Activated naive CD4-positive, alpha-beta T cell treated with anti-CD3 and anti-CD28 coated beads, Interleukin-2, amount 10 ng/mL, durations not matched to agents 7 days and 5 days (primary cell): ENCODE data around the gene FFAR1.

Experiments used
- CTCF ChIA-PET: fragments of 350-600 bp; sonication (Branson Sonifier 250); formaldehyde crosslinking; loops from one replicate; lab custom pipeline; 2021; ENCODE audit warnings: antibody characterized with exemption; lab: Charles Lee
- DNase-seq: peaks from one replicate; pipeline ENCODE4 v3.0.0-alpha.2; 2020
- H3K27ac Mint-ChIP-seq: one replicate; pipeline ENCODE4 v1.8.0; 2021; ENCODE audit warnings: mild to moderate bottlenecking, moderate library complexity, mixed read lengths
- H3K27me3 Mint-ChIP-seq: one replicate; pipeline ENCODE4 v1.8.0; 2021; ENCODE audit warnings: mild to moderate bottlenecking, mixed read lengths
- H3K36me3 Mint-ChIP-seq: one replicate; pipeline ENCODE4 v1.8.0; 2021; ENCODE audit warnings: mixed read lengths
- H3K4me1 Mint-ChIP-seq: one replicate; pipeline ENCODE4 v1.8.0; 2021; ENCODE audit warnings: mixed read lengths
- H3K4me3 Mint-ChIP-seq: one replicate; pipeline ENCODE4 v1.8.0; 2021; ENCODE audit warnings: mild to moderate bottlenecking, moderate library complexity, mixed read lengths
- H3K9me3 Mint-ChIP-seq: one replicate; pipeline ENCODE4 v1.8.0; 2021; ENCODE audit warnings: mixed read lengths

FFAR1 gene

GRCh38 chr19:35309481-35310279 lies 38.0 kb upstream of the FFAR1 start:
- H3K4me1 Mint-ChIP-seq, result peaks cover 4% of the 10 kb centered on the region
- peaks cover 47% of the 10 kb centered on the region for H3K27me3 Mint-ChIP-seq
- H3K27ac Mint-ChIP-seq, result no peak overlapping the region
- no peak overlapping the region for H3K4me3 Mint-ChIP-seq
- DNase-seq, result no peak
- CTCF ChIA-PET, result no interaction called here
- no peaks in the 10 kb centered on the region for H3K36me3 Mint-ChIP-seq
- H3K9me3 Mint-ChIP-seq, result no peaks in the 10 kb centered on the region

DNA sequence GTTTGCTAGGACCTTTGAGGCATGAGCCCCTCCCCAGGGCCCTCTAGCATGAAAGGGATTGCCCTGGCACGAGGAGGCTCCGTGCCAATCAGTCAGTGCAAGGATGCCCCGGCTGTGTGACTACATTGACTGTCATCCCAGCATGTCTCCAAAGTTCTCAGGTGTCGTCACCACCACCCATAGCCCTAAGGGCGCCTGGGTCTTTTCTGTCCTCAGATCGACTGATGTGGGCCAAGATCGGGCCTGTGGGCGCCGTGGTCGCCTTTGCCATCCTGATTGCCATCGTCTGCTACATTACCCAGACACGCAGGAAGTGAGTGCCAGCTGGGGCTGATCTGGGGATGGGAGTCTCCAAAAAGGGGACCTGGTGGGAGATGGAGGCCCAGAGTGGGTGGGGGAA lies 37.4 kb upstream of the FFAR1 start:
- peaks cover 4% of the 10 kb centered on the region for H3K4me1 Mint-ChIP-seq
- no peak overlapping the region for H3K4me3 Mint-ChIP-seq
- CTCF ChIA-PET, result interaction anchor here (0.9 kb wide), 1 partner anchor 185 kb away, joined by 3 read pairs; no protein-coding TSS in a partner anchor
- no peaks in the 10 kb centered on the region for H3K36me3 Mint-ChIP-seq
- peak overlapping the region; percentile 65 for H3K27ac Mint-ChIP-seq
- H3K9me3 Mint-ChIP-seq, result no peaks in the 10 kb centered on the region
- peaks cover 43% of the 10 kb centered on the region for H3K27me3 Mint-ChIP-seq
- DNase-seq, result peak; percentile 27

DNA sequence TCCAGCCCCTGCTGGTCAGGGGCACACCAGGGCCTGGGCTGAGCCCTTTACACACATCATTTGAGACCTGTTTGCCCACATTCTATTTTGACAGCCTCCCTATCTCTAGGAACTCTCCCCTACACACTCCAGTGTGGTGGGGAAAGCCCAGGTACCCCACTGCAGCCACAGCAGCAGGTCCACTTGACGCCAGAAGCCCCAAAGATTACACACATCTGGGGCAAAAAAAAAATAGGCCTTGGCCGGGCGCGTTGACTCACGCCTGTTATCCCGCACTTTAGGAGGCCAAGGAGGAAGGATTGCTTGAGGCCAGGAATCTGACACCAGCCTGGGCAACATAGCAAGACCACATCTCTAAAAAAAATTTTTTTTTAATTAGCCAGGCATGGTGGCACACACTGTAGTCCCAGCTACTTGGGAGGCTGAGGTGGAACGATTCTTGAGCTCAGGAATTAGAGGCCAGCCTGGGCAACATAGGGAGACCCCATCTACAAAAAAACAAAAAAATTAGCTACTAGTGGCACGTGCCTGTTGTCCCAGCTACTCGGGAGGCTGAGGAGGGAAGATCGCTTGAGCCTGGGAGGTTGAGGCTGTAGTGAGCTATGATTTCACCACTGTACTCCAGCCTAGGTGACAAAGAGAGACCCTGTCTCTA lies 36.8 kb upstream of the FFAR1 start:
- Mint-ChIP-seq H3K9me3 (no peaks in the 10 kb centered on the region), H3K27ac (peak overlapping the region; percentile 65), H3K27me3 (peaks cover 47% of the 10 kb centered on the region), H3K4me3 (no peak overlapping the region), H3K36me3 (no peaks in the 10 kb centered on the region), H3K4me1 (peaks cover 4% of the 10 kb centered on the region)
- no peak for DNase-seq
- CTCF ChIA-PET, result interaction anchor here (0.9 kb wide), 1 partner anchor 184 kb away, joined by 3 read pairs; no protein-coding TSS in a partner anchor

DNA sequence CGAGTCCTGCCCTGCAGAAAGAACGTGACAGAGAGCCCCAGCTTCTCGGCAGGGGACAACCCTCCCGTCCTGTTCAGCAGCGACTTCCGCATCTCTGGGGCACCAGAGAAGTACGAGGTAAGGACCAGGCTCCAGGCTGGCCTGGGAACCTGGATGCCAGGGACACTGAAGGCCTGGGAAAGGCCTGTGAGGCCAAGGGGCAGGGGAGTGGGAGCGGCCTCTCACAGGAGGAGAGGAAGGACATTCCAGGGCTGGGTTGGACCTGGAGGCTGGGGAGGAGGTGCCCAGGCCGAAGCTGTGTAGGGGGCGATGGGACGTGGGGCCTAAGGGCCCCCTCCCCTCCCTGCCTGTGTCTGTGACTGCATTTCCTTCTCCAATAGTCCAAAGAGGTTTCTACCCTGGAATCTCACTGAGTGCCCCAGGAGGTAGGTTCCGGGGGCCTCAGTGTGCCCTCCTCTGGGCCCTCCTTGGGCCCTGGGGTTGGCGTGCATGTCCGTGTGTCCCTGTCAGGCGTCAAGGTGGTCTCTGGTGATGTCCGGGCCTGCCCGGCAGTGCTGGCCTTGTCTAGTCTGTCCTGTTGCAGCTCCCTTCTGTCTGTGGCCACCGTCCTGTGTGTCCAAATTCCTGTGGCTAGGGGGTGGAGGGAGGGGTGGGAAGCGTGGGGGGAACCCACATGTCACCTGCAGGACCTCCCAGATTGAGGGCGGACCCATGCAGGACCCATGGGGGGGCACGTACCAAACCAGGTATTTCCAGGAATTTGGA lies 35.6 kb upstream of the FFAR1 start:
- Mint-ChIP-seq H3K27me3 (peaks cover 47% of the 10 kb centered on the region), H3K36me3 (no peaks in the 10 kb centered on the region), H3K27ac (no peak overlapping the region), H3K4me1 (peaks cover 4% of the 10 kb centered on the region), H3K9me3 (no peaks in the 10 kb centered on the region), H3K4me3 (no peak overlapping the region)
- DNase-seq, result no peak
- CTCF ChIA-PET, result no interaction called here

DNA sequence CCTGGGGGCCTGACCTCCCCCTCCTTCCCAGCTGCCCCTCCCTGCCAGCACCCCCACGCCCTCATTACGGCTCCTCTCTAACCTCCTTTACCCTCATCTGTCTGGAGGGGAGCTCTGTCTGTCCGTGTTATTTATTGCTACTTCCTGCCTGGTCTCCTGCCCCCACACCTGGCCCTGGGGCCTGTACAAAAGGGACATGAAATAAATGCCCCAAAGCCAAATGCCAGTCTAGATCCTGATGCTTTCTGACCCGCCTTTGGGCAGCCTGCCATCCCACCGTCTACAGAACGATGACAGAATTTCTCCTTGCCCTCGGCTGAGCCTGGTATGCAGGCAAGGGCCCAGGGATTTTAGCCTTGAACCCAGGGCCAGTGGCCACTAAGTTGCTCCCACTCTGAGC lies 34.1 kb upstream of the FFAR1 start:
- no peaks in the 10 kb centered on the region for H3K9me3 Mint-ChIP-seq
- H3K27me3 Mint-ChIP-seq, result peaks cover 45% of the 10 kb centered on the region
- H3K27ac Mint-ChIP-seq, result no peak overlapping the region
- CTCF ChIA-PET, result no interaction called here
- no peak for DNase-seq
- no peaks in the 10 kb centered on the region for H3K36me3 Mint-ChIP-seq
- no peak overlapping the region for H3K4me3 Mint-ChIP-seq
- H3K4me1 Mint-ChIP-seq, result peaks cover 7% of the 10 kb centered on the region

GRCh38 chr19:35314031-35314430 lies 33.7 kb upstream of the FFAR1 start:
- Mint-ChIP-seq H3K4me3 (no peak overlapping the region), H3K27me3 (peaks cover 49% of the 10 kb centered on the region), H3K27ac (no peak overlapping the region), H3K4me1 (peaks cover 11% of the 10 kb centered on the region), H3K36me3 (no peaks in the 10 kb centered on the region), H3K9me3 (no peaks in the 10 kb centered on the region)
- DNase-seq, result no peak
- CTCF ChIA-PET, result no interaction called here

DNA sequence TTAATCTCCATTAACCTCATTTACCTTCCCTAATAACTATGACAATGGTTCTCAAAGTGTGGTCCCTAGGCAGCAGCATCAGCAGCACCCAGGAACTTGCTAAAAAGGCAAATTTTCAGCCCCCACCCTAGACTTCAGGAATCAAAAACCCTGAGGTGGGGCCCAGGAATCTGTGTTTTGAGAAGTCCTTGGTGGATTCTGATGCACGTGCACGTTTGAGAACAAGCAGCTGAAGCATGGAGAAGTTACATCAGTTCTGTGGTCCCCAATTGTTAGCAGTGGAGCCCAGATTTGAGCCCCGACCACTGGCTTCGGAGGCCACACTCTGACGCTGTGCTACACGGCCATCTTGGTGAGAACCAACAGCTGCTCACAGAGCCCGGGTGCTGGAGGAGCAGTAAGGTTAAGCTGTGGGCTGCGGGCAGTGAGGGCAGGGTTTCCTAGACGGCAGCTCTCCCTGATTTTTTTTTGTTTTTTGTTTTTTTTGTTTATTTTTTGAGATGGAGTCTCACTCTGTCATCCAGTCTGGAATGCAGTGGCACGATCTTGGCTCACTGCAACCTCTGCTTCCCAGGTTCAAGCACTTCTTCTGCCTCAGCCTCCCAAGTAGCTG lies 32.7 kb upstream of the FFAR1 start:
- peaks cover 15% of the 10 kb centered on the region for H3K4me1 Mint-ChIP-seq

DNA sequence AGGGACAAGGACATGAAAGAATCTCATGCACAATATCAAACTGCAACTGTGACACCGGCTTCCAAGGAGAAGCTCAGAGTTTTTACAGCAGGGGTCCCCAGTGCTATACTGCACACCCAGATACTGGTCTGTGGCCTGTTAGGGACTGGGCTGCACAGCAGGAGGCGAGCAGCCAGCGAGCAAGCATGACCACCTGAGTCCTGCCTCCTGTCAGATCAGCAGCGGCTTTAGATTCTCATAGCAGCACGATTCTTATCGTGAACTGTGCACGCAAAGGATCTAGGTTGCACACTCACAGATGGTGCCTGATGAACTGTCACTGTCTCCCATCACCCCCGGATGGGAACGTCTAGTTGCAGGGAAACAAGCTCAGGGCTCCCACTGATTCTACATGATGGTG lies 31.8 kb upstream of the FFAR1 start:
- Mint-ChIP-seq H3K9me3 (no peaks in the 10 kb centered on the region), H3K4me1 (peaks cover 11% of the 10 kb centered on the region), H3K27me3 (peaks cover 54% of the 10 kb centered on the region), H3K27ac (no peak overlapping the region), H3K36me3 (no peaks in the 10 kb centered on the region), H3K4me3 (no peak overlapping the region)
- no peak for DNase-seq
- CTCF ChIA-PET, result no interaction called here

More for the DNA sequence above, 32.7 kb upstream of the FFAR1 start:
- Mint-ChIP-seq H3K27ac (no peak overlapping the region), H3K9me3 (no peaks in the 10 kb centered on the region), H3K36me3 (no peaks in the 10 kb centered on the region), H3K27me3 (peaks cover 50% of the 10 kb centered on the region), H3K4me3 (no peak overlapping the region)
- DNase-seq, result no peak
- CTCF ChIA-PET, result no interaction called here

GRCh38 chr19:35316560-35316959 lies 31.1 kb upstream of the FFAR1 start:
- Mint-ChIP-seq H3K36me3 (no peaks in the 10 kb centered on the region), H3K9me3 (no peaks in the 10 kb centered on the region), H3K27ac (no peak overlapping the region), H3K27me3 (peaks cover 51% of the 10 kb centered on the region), H3K4me3 (no peak overlapping the region), H3K4me1 (peaks cover 11% of the 10 kb centered on the region)
- no peak for DNase-seq
- CTCF ChIA-PET, result no interaction called here

DNA sequence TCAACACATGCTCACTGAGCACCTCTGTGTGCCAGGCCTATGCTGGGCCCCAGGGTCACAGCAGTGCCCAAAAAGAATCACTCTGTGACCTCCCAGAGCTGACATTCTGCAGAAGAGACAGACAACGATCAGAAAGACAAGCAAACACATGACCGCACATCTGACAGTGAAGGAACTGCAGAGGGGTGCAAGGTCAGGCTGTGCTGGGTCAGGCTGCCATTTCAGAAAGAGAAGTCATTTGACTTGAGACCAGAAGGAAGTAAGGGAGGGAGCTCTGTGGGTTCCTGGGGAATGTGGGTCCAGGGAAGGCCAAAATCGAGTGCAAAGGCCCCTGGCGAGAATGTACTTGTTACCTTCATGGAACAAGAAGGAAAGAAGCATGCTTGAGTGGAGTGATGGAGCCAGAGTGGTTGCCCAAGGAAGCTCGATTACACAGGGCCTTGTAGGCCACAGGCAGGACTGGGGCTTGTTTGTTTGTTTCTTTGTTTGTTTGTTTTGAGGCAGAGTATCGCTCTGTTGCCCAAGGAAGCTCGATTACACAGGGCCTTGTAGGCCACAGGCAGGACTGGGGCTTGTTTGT lies 30.1 kb upstream of the FFAR1 start:
- Mint-ChIP-seq H3K4me1 (peaks cover 11% of the 10 kb centered on the region), H3K27me3 (peaks cover 47% of the 10 kb centered on the region), H3K36me3 (no peaks in the 10 kb centered on the region), H3K9me3 (no peaks in the 10 kb centered on the region), H3K27ac (no peak overlapping the region), H3K4me3 (no peak overlapping the region)
- CTCF ChIA-PET, result no interaction called here
- DNase-seq, result no peak

- H3K36me3 Mint-ChIP-seq, result no peaks in the 10 kb centered on the region
- CTCF ChIA-PET, result no interaction called here
- H3K9me3 Mint-ChIP-seq, result no peaks in the 10 kb centered on the region
- peaks cover 11% of the 10 kb centered on the region for H3K4me1 Mint-ChIP-seq
- peak overlapping the region; percentile 16 for H3K27ac Mint-ChIP-seq
- H3K27me3 Mint-ChIP-seq, result peaks cover 33% of the 10 kb centered on the region
- peak; percentile 26 for DNase-seq
- H3K4me3 Mint-ChIP-seq, result no peak overlapping the region
Observed at GRCh38 chr19:35318679-35319448, 28.8 kb upstream of the FFAR1 start.

DNA sequence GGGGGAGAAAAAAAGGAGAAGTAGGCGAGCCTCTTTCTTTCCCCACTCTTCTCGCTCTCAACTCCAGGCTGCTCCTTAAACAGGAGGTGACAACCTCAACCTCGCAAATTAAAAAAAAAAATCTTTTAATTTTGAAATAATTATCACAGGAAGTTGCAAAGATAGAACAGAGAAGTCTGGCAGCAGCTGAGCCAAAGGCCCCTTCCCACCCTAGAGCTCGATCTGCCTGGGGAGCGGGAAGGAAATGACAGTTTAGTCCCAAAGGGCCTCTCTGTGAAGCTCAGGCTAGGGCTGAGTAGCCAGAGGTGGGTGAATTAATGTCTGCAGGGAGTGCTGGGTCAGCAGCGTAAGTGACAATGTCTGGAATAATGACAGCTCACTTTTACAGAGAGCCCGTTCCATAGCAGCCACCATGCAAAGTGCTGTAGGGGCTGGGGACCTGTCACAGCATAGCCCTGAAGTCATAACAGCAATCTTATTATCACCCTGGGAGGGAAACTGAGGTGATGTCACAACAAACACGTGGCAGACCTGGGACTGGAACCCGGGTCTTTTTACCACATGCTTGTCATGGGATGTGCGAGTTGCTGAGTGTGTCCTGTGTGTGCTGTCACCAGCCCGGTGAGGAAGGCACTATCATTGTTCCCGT lies 27.5 kb upstream of the FFAR1 start:
- Mint-ChIP-seq H3K4me3 (no peak overlapping the region), H3K27ac (no peak overlapping the region), H3K4me1 (peaks cover 11% of the 10 kb centered on the region), H3K36me3 (no peaks in the 10 kb centered on the region), H3K27me3 (peaks cover 26% of the 10 kb centered on the region), H3K9me3 (no peaks in the 10 kb centered on the region)
- no peak for DNase-seq
- CTCF ChIA-PET, result interaction anchor here (0.7 kb wide), 1 partner anchor 13 kb away, joined by 3 read pairs; no protein-coding TSS in a partner anchor

DNA sequence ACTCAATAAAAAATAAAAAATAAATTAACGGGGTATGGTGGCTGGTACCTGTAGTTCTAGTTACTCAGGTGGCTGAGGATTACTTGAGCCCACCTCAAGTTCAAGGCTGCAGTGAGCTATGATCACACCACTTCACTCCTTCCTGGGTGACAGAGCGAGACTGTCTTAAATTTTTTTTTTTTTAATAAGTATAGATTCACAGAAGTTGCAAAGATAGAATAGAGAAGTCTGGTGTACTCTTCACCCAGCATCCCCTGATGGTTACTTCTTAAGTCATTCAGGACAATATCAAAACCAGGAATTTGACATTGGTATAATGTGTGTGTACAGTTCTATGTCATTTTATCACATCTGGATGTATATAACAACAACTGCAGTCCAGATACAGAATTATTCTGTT lies 26.4 kb upstream of the FFAR1 start:
- peaks cover 11% of the 10 kb centered on the region for H3K4me1 Mint-ChIP-seq
- H3K27ac Mint-ChIP-seq, result no peak overlapping the region
- DNase-seq, result no peak
- no peaks in the 10 kb centered on the region for H3K36me3 Mint-ChIP-seq
- CTCF ChIA-PET, result interaction anchor here (0.6 kb wide), 1 partner anchor 15 kb away, joined by 3 read pairs; no protein-coding TSS in a partner anchor
- H3K4me3 Mint-ChIP-seq, result no peak overlapping the region
- peaks cover 23% of the 10 kb centered on the region for H3K27me3 Mint-ChIP-seq
- no peaks in the 10 kb centered on the region for H3K9me3 Mint-ChIP-seq
